GM12878 (cell line): Measurements from ENCODE around the gene FHL3. TPM values are rescaled to one million over a fixed set of nuclear protein-coding genes. Genes with fewer than 3 reads are reported as not detected.

Source experiments
- ATAC-seq: fragments of 200-7000 bp; cut with Tn5 transposase; 3 replicates; pipeline ENCODE4 v1.9.1; 2020; ENCODE audit warnings: mild to moderate bottlenecking, moderate library complexity
- BruUV-seq: library from RNA; stranded (reverse); fragments of 400-500 nt; replicated peaks from 2 replicates; lab custom pipeline; 2021; lab: Mats Ljungman, UMichigan
- CTCF ChIA-PET: fragments of 300-600 bp; sonication (Branson Sonifier 250); formaldehyde crosslinking; extraction: SDS; loops from one replicate; lab custom pipeline; 2021; ENCODE audit warnings: inconsistent platforms; lab: Yijun Ruan, JAX
- POLR2A ChIA-PET: fragments of 350-600 bp; formaldehyde crosslinking; extraction: SDS; loops from one replicate; lab custom pipeline; 2021; ENCODE audit warnings: inconsistent platforms; lab: Charles Lee
- RAD21 ChIA-PET: fragments of 300-600 bp; sonication (Branson Sonifier 250); formaldehyde crosslinking; loops from one replicate; lab custom pipeline; 2023; ENCODE audit warnings: antibody characterized with exemption; ENCODE audit not compliant: unreplicated experiment; lab: Charles Lee
- SMC1A ChIA-PET: fragments of 300-600 bp; sonication (Branson Sonifier 250); formaldehyde crosslinking; loops from one replicate; lab custom pipeline; 2023; ENCODE audit not compliant: unreplicated experiment, uncharacterized antibody; lab: Charles Lee
- DNase-seq: peaks from one replicate; pipeline ENCODE4 v3.0.0-alpha.2; 2011; ENCODE audit warnings: low read depth, low spot score
- FAIRE-seq: peaks from 3 replicates; lab custom pipeline; 2011; peaks lifted over from hg19 to GRCh38; lab: Jason Lieb, UNC
- H2AFZ ChIP-seq: 2 replicates; pipeline ENCODE4 v1.6.0; 2011; ENCODE audit warnings: low read depth, low read length, control low read depth; ENCODE audit not compliant: control insufficient read depth
- H3K27ac ChIP-seq: 2 replicates; pipeline ENCODE4 v1.5.1; 2011; ENCODE audit warnings: control low read depth; ENCODE audit not compliant: control insufficient read depth, insufficient read depth
- H3K27me3 ChIP-seq, 2 experiments: replicated peaks in 1 of 2; 2 replicates each; pipeline versions ENCODE4 v1.6.0 to v1.6.1; 2011; ENCODE audit warnings: low read length in 1 of 2; ENCODE audit not compliant: control insufficient read depth in 2 of 2, insufficient read depth in 2 of 2
- H3K36me3 ChIP-seq, 2 experiments: 2 replicates each; pipeline ENCODE4 v1.5.1; 2011; ENCODE audit warnings: low read length in 1 of 2; ENCODE audit not compliant: control insufficient read depth in 2 of 2, insufficient read depth in 2 of 2
- H3K4me1 ChIP-seq: 2 replicates; pipeline ENCODE4 v1.6.1; 2011; ENCODE audit warnings: mild to moderate bottlenecking, low read length, moderate library complexity, mixed read lengths; ENCODE audit not compliant: control insufficient read depth, insufficient read depth
- H3K4me2 ChIP-seq: 2 replicates; pipeline ENCODE4 v1.6.0; 2011; ENCODE audit warnings: control low read depth; ENCODE audit not compliant: control insufficient read depth, insufficient read depth
- H3K4me3 ChIP-seq: fragments of 200-600 bp; sonication (generic); 2 replicates; pipeline ENCODE4 v1.5.1; 2016
- H3K79me2 ChIP-seq: 2 replicates; pipeline ENCODE4 v1.6.0; 2011; ENCODE audit warnings: low read length; ENCODE audit not compliant: control insufficient read depth, insufficient read depth
- H3K9ac ChIP-seq: 2 replicates; pipeline ENCODE4 v1.8.0; 2011; ENCODE audit warnings: low read length, control low read depth, mixed read lengths; ENCODE audit not compliant: control insufficient read depth, insufficient read depth
- H3K9me3 ChIP-seq: replicated peaks from 3 replicates; pipeline ENCODE4 v1.5.1; 2011; ENCODE audit warnings: mild to moderate bottlenecking, low read length; ENCODE audit not compliant: control insufficient read depth, insufficient read depth
- H4K20me1 ChIP-seq: 2 replicates; pipeline ENCODE4 v1.6.0; 2011; ENCODE audit not compliant: control insufficient read depth, insufficient read depth
- ASH2L ChIP-seq: fragments of 300-600, 200-600 bp; sonication (generic); IDR thresholded peaks from 2 replicates; pipeline ENCODE4 v1.6.1; 2017; ENCODE audit warnings: low read depth, mild to moderate bottlenecking, borderline replicate concordance
- CBX3 ChIP-seq: fragments of 200-600 bp; sonication (generic); IDR thresholded peaks from 2 replicates; pipeline ENCODE4 v1.6.1; 2016; ENCODE audit warnings: low read depth, borderline replicate concordance
- CEBPB ChIP-seq, 2 experiments: fragments of 150-350 bp in 1 of 2; IDR thresholded peaks; 2 replicates each; pipeline ENCODE4 v1.6.1; 2012 to 2014; ENCODE audit warnings: low read depth in 2 of 2, low read length in 2 of 2, borderline replicate concordance in 1 of 2, inconsistent platforms in 1 of 2
- CREB1 ChIP-seq: IDR thresholded peaks from 2 replicates; pipeline ENCODE4 v1.6.1; 2012; ENCODE audit warnings: low read depth, mild to moderate bottlenecking, inconsistent platforms
- NFYA ChIP-seq: IDR thresholded peaks from 2 replicates; pipeline ENCODE4 v1.6.1; 2011; ENCODE audit warnings: low read depth, mild to moderate bottlenecking, low read length, improper control_type of control experiment, borderline replicate concordance
- POLR2AphosphoS5 ChIP-seq: IDR thresholded peaks from 2 replicates; pipeline ENCODE4 v1.6.1; 2011; ENCODE audit warnings: mild to moderate bottlenecking, low read length, inconsistent platforms
- RAD21 ChIP-seq: IDR thresholded peaks from 2 replicates; pipeline ENCODE4 v1.6.1; 2011; ENCODE audit warnings: mild to moderate bottlenecking, low read depth, low read length, moderate library complexity; ENCODE audit not compliant: insufficient read depth
- RB1 ChIP-seq: fragments of 450-650 bp; formaldehyde crosslinking; IDR thresholded peaks from 2 replicates; pipeline ENCODE4 v1.6.1; 2017; ENCODE audit warnings: mild to moderate bottlenecking, borderline replicate concordance
- STAT1 ChIP-seq: fragments of 450-650 bp; conservative IDR thresholded peaks from 2 replicates; pipeline ENCODE4 v1.6.1; 2014; ENCODE audit warnings: antibody characterized with exemption, mild to moderate bottlenecking
- TARDBP ChIP-seq: IDR thresholded peaks from 2 replicates; pipeline ENCODE4 v1.6.1; 2016; ENCODE audit warnings: borderline replicate concordance
- ZNF274 ChIP-seq: IDR thresholded peaks from one replicate; pipeline ENCODE4 v1.8.0; 2011; ENCODE audit not compliant: insufficient read length, insufficient read depth
- ZNF384 ChIP-seq: IDR thresholded peaks from 2 replicates; pipeline ENCODE4 v1.6.1; 2012; ENCODE audit warnings: low read depth, mild to moderate bottlenecking, low read length, improper control_type of control experiment, borderline replicate concordance
- ZSCAN29 ChIP-seq: fragments of 450-650 bp; IDR thresholded peaks from 2 replicates; pipeline ENCODE4 v1.6.1; 2017; ENCODE audit warnings: mild to moderate bottlenecking, moderate library complexity
- WGBS: methylation state at CpG from one replicate; pipeline ENCODE4 v1.1.6; 2016; ENCODE audit warnings: low lambda C conversion rate; ENCODE audit not compliant: insufficient replicate concordance, insufficient coverage; ENCODE audit errors: missing lambda C conversion rate; 5-methylcytosine and 5-hydroxymethylcytosine counted together
- in situ Hi-C: fragments of 300-500 bp; cut with MboI; formaldehyde crosslinking; loops from 9 replicates; pipeline ENCODE4 v1.14.3; 2018; ENCODE audit warnings: mixed read lengths
- intact Hi-C: fragments of 100-400 bp; cut with micrococcal nuclease; formaldehyde crosslinking; loops from one replicate; pipeline ENCODE4 v1.14.2; 2022; ENCODE audit not compliant: unreplicated experiment
- polyA plus RNA-seq, 11 experiments: library from polyadenylated mRNA; depleted of rRNA in 4 of 11; unstranded in 6 of 11; stranded (reverse) in 5 of 11; fragments of >200 nt; fragmentation: Nextera tagmentation in 4 of 11; fragmentation: Illumina TruSeq in 1 of 11; extraction: Ambion mirVana in 4 of 11; extraction: Trizol in 1 of 11; gene quantifications; 1 replicate in 1 of 11; 2 replicates in 10 of 11; pipeline versions ENCODE4 v1.2.1 to v1.2.3, GENCODE V29; 2011 to 2016; ENCODE audit warnings: inconsistent platforms in 2 of 11, missing spikeins in 2 of 11, low read depth in 1 of 11
- total RNA-seq, 4 experiments: library from RNA; depleted of rRNA in 3 of 4; stranded (reverse); fragments of >200 nt in 3 of 4; fragmentation: Illumina TruSeq in 1 of 4; extraction: Trizol in 1 of 4; gene quantifications; 2 replicates each; pipeline versions ENCODE4 v1.2.1 to v1.2.3, GENCODE V29; 2013 to 2021
- TF ChIP-seq, protein P1 (sequence below), 3 experiments: IDR thresholded peaks in 2 of 3; conservative IDR thresholded peaks in 1 of 3; 2 replicates each; pipeline ENCODE4 v1.5.1; 2011; ENCODE audit warnings: low read depth in 3 of 3, low read length in 3 of 3, mild to moderate bottlenecking in 3 of 3, control low read depth in 2 of 3, moderate library complexity in 2 of 3, inconsistent platforms in 1 of 3, mixed read lengths in 1 of 3; ENCODE audit not compliant: control insufficient read depth in 2 of 3, insufficient read depth in 1 of 3; ENCODE audit errors: extremely low read depth in 1 of 3
- TF ChIP-seq, protein P2 (sequence below): fragments of 450-650 bp; IDR thresholded peaks from 2 replicates; pipeline ENCODE4 v1.6.1; 2016; ENCODE audit warnings: mild to moderate bottlenecking
- TF ChIP-seq, protein P3 (sequence below): IDR thresholded peaks from 2 replicates; pipeline ENCODE4 v1.6.1; 2012; ENCODE audit warnings: low read depth, low read length, improper control_type of control experiment

The FHL3 gene
- total and polyA plus RNA-seq, 10 of the 15 experiments (the other 5 are each of a cell fraction or from before 2014, with no cell fraction given), result 0.26 to 13.9 (median 7.9) TPM

DNA sequence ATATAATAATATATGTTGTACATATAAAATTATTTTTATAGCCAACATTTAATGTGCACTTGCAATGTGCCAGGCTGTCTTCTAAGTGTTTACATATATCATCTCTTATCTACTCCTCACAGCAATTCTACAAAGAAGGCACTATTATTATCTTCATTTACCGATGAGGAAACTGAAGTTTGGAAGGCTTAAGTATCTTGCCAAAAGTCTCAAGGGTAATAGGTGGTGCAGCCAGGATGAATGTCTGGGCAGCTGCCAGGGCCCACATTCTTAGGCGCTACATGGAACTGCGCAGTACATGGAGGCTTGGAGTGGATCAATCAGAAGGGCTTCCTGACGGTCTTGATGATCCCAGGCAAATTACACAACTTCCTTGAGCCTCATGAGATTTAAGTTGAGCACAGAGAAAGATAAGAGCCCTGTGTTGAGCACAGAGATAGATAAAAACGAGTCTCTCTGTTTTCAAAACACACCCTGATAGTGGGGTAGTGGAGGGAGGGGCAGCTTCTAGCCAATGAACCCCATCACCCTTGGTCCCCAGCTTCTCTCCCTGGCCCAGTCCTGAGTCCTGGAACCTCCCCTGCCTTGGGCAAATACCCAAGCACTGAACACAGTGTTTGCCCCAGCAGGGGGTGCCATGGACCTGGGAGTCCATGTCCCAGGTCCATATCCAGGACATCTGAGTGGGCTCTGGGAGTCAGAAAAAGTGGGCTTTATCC is 32.1 kb upstream of the FHL3 start (continued):
- TF ChIP-seq, protein P1, sequence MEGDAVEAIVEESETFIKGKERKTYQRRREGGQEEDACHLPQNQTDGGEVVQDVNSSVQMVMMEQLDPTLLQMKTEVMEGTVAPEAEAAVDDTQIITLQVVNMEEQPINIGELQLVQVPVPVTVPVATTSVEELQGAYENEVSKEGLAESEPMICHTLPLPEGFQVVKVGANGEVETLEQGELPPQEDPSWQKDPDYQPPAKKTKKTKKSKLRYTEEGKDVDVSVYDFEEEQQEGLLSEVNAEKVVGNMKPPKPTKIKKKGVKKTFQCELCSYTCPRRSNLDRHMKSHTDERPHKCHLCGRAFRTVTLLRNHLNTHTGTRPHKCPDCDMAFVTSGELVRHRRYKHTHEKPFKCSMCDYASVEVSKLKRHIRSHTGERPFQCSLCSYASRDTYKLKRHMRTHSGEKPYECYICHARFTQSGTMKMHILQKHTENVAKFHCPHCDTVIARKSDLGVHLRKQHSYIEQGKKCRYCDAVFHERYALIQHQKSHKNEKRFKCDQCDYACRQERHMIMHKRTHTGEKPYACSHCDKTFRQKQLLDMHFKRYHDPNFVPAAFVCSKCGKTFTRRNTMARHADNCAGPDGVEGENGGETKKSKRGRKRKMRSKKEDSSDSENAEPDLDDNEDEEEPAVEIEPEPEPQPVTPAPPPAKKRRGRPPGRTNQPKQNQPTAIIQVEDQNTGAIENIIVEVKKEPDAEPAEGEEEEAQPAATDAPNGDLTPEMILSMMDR (IDR thresholded peaks at IDR 0.05 in 2 of 3, conservative IDR thresholded peaks at IDR 0.05 in 1 of 3; ENCODE audit: control insufficient read depth in 2 of 3, extremely low read depth in 1 of 3, insufficient read depth in 1 of 3, low read depth in 3 of 3, low read length in 3 of 3), result peak in 2 of 3 experiments; percentile 11 to 47; a peak in 2 of 6 replicates
- no peak for TF ChIP-seq CEBPB (IDR thresholded peaks at IDR 0.05; ENCODE audit: borderline replicate concordance in 1 of 2, low read depth in 2 of 2, low read length in 2 of 2)

DNA sequence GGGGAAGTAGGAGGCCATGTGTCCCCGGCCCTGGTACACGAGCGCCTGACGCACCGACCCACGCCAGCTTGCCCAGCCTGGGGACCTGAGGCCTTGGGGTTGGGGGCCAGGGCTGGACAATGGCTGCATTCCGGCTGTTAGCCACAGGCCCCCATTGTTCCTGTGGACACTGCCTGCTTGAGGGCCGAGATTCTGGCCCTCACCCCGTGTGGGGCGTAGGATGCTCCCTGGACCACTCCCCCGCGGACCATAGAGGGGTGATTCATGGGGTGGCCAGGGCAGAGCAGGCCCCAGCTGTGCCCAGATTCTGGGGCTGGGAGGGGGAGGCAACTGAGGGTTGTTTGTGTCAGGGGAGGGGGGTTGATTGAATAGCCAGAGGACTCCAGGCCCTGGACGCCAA is 29.6 kb upstream of the FHL3 start:
- no peaks in the 10 kb centered on the region for H3K36me3 ChIP-seq
- H3K4me3 ChIP-seq, result no peak overlapping the region
- no peak overlapping the region for H2AFZ ChIP-seq
- H3K4me2 ChIP-seq, result no peak overlapping the region
- WGBS, result 91% methylated on average over 13 of the region's 13 CpGs
- H3K79me2 ChIP-seq, result no peaks in the 10 kb centered on the region
- no peak for TF ChIP-seq CREB1
- TF ChIP-seq STAT1, result no peak
- TF ChIP-seq ZNF274, result no peak
- no peak for TF ChIP-seq ZSCAN29
- TF ChIP-seq RAD21, result no peak
- TF ChIP-seq ASH2L, result no peak
- TF ChIP-seq ZNF384, result no peak
- TF ChIP-seq, protein P2, sequence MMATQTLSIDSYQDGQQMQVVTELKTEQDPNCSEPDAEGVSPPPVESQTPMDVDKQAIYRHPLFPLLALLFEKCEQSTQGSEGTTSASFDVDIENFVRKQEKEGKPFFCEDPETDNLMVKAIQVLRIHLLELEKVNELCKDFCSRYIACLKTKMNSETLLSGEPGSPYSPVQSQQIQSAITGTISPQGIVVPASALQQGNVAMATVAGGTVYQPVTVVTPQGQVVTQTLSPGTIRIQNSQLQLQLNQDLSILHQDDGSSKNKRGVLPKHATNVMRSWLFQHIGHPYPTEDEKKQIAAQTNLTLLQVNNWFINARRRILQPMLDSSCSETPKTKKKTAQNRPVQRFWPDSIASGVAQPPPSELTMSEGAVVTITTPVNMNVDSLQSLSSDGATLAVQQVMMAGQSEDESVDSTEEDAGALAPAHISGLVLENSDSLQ, result no peak
- TF ChIP-seq, protein P3, sequence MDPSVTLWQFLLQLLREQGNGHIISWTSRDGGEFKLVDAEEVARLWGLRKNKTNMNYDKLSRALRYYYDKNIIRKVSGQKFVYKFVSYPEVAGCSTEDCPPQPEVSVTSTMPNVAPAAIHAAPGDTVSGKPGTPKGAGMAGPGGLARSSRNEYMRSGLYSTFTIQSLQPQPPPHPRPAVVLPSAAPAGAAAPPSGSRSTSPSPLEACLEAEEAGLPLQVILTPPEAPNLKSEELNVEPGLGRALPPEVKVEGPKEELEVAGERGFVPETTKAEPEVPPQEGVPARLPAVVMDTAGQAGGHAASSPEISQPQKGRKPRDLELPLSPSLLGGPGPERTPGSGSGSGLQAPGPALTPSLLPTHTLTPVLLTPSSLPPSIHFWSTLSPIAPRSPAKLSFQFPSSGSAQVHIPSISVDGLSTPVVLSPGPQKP, result no peak
- no peak for TF ChIP-seq NFYA
- TF ChIP-seq CBX3, result no peak
- TF ChIP-seq POLR2AphosphoS5, result no peak
- TF ChIP-seq RB1, result no peak
- no peak for TF ChIP-seq TARDBP
- no peak for FAIRE-seq
- H3K9me3 ChIP-seq, result no peaks in the 10 kb centered on the region
- ChIA-PET CTCF (interaction anchor here (2.1 kb wide), 1 partner anchor 37 kb away, joined by 11 read pairs; no protein-coding TSS in a partner anchor), POLR2A (no interaction called here), RAD21 (interaction anchor here (1.8 kb wide), 1 partner anchor 37 kb away, joined by 6 read pairs; no protein-coding TSS in a partner anchor), SMC1A (interaction anchor here (1.0 kb wide), 1 partner anchor 108 kb away, joined by 3 read pairs; no protein-coding TSS in a partner anchor)
- intact Hi-C loops, result no loop called here
- no peaks in the 10 kb centered on the region for H3K27me3 ChIP-seq
- BruUV-seq, result no TSS peak
- no peak for ATAC-seq
- H3K4me1 ChIP-seq, result peaks cover 17% of the 10 kb centered on the region
- in situ Hi-C loops, result loop anchor here (25.0 kb wide), 1 partner anchor 552 kb away; no protein-coding TSS in a partner anchor
- no peak overlapping the region for H3K27ac ChIP-seq
- H4K20me1 ChIP-seq, result no peaks in the 10 kb centered on the region
- no peak overlapping the region for H3K9ac ChIP-seq
- DNase-seq, result no peak
